ENCODE measurements around the gene MRPL33. TPM values are rescaled to one million over a fixed set of nuclear protein-coding genes. Genes with fewer than 3 reads are reported as not detected.
A peak's percentile ranks its signal among the peaks of the same experiment; 100 is the strongest.

The MRPL33 gene
- polyA plus RNA-seq, 1 of the 3 experiments (the other 2 are of a cell fraction), result 132 TPM

- H3K4me2 ChIP-seq, result no peak overlapping the region
- no peak overlapping the region for H3K9ac ChIP-seq
- 92% methylated on average over 5 of the region's 5 CpGs for WGBS (ENCODE audit: low lambda C conversion rate)
These were observed 8.0 kb downstream of the MRPL33 start for GRCh38 chr2:27779417-27780055.

More at GRCh38 chr2:27779417-27780055, 8.0 kb downstream of the MRPL33 start:
- Histone ChIP-seq H3K27ac (ENCODE audit: low read depth in 2 of 2, low read length in 1 of 2) (peak overlapping the region in 1 of 2 experiments; percentile 30; a peak in 1 of 4 replicates), H3K4me3 (ENCODE audit: low read depth in 2 of 2, low read length in 1 of 2) (no peak overlapping the region), H3K9me3 (no peaks in the 10 kb centered on the region), H3K27me3 (ENCODE audit: insufficient read depth) (no peaks in the 10 kb centered on the region), H3K79me2 (ENCODE audit: insufficient read depth) (peaks cover 77% of the 10 kb centered on the region), H3F3A (replicated peaks; ENCODE audit: insufficient read depth) (no peaks in the 10 kb centered on the region), H4K20me1 (ENCODE audit: insufficient read depth) (no peaks in the 10 kb centered on the region), H3K36me3 (replicated peaks in 1 of 2; ENCODE audit: control insufficient read depth in 1 of 2, insufficient read depth in 2 of 2, low read length in 1 of 2) (peaks cover 37 to 38% of the 10 kb centered on the region in 2 experiments), H3K4me1 (ENCODE audit: control insufficient read depth in 1 of 2, insufficient read depth in 2 of 2, low read depth in 1 of 2, low read length in 1 of 2) (peaks cover 0 to 3% of the 10 kb centered on the region in 2 experiments; a peak in 1 of 4 replicates), H2AFZ (ENCODE audit: low read depth) (no peak overlapping the region), H3K9me2 (no peaks in the 10 kb centered on the region)
- TF ChIP-seq RXRA (IDR thresholded peaks at IDR 0.05; ENCODE audit: borderline replicate concordance, low read depth), result no peak
- TF ChIP-seq TCF12 (IDR thresholded peaks at IDR 0.05), result no peak
- no peak for TF ChIP-seq GATA2 (CRISPR knock-in tag; IDR thresholded peaks at IDR 0.05)
- TF ChIP-seq, protein P1, sequence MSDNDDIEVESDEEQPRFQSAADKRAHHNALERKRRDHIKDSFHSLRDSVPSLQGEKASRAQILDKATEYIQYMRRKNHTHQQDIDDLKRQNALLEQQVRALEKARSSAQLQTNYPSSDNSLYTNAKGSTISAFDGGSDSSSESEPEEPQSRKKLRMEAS (IDR thresholded peaks at IDR 0.05; ENCODE audit: low read depth), result no peak
- TF ChIP-seq, protein P2, sequence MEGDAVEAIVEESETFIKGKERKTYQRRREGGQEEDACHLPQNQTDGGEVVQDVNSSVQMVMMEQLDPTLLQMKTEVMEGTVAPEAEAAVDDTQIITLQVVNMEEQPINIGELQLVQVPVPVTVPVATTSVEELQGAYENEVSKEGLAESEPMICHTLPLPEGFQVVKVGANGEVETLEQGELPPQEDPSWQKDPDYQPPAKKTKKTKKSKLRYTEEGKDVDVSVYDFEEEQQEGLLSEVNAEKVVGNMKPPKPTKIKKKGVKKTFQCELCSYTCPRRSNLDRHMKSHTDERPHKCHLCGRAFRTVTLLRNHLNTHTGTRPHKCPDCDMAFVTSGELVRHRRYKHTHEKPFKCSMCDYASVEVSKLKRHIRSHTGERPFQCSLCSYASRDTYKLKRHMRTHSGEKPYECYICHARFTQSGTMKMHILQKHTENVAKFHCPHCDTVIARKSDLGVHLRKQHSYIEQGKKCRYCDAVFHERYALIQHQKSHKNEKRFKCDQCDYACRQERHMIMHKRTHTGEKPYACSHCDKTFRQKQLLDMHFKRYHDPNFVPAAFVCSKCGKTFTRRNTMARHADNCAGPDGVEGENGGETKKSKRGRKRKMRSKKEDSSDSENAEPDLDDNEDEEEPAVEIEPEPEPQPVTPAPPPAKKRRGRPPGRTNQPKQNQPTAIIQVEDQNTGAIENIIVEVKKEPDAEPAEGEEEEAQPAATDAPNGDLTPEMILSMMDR (IDR thresholded peaks at IDR 0.05), result no peak
- TF ChIP-seq GABPA (IDR thresholded peaks at IDR 0.05; ENCODE audit: low read depth), result no peak
- TF ChIP-seq FOXJ3 (CRISPR knock-in tag; IDR thresholded peaks at IDR 0.05), result no peak
- no peak for TF ChIP-seq CHD2 (IDR thresholded peaks at IDR 0.05; ENCODE audit: low read length, partially characterized antibody)
- TF ChIP-seq NFIC (IDR thresholded peaks at IDR 0.05; ENCODE audit: borderline replicate concordance), result no peak
- TF ChIP-seq USF2 (IDR thresholded peaks at IDR 0.05; ENCODE audit: borderline replicate concordance, low read depth, low read length), result no peak
- TF ChIP-seq, protein P3, sequence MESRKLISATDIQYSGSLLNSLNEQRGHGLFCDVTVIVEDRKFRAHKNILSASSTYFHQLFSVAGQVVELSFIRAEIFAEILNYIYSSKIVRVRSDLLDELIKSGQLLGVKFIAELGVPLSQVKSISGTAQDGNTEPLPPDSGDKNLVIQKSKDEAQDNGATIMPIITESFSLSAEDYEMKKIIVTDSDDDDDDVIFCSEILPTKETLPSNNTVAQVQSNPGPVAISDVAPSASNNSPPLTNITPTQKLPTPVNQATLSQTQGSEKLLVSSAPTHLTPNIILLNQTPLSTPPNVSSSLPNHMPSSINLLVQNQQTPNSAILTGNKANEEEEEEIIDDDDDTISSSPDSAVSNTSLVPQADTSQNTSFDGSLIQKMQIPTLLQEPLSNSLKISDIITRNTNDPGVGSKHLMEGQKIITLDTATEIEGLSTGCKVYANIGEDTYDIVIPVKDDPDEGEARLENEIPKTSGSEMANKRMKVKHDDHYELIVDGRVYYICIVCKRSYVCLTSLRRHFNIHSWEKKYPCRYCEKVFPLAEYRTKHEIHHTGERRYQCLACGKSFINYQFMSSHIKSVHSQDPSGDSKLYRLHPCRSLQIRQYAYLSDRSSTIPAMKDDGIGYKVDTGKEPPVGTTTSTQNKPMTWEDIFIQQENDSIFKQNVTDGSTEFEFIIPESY (IDR thresholded peaks at IDR 0.05; ENCODE audit: borderline replicate concordance, low read depth), result no peak
- TF ChIP-seq SMC3 (IDR thresholded peaks at IDR 0.05; ENCODE audit: low read depth, low read length), result no peak
- no peak for DNase-seq
- CTCF ChIA-PET, result interaction anchor here (0.7 to 2.4 kb wide), 2 partner anchors 76 to 617 kb away, joined by 3 to 9 read pairs; no protein-coding TSS in a partner anchor
- POLR2A ChIA-PET, result no interaction called here

Data from SK-N-SH (cell line).